ENCODE results near the gene TP73. TPM values are rescaled to one million over a fixed set of nuclear protein-coding genes. Genes with fewer than 3 reads are reported as not detected.
"Not testable (repeated sequence)": the region's sequence is repeated elsewhere in the genome, so short reads cannot be mapped to it uniquely, and the experiment has no call there.

TP73 gene
- total RNA-seq, 1 donor from 2014 or later: not detected

- Histone ChIP-seq H3K36me3 (peaks cover 2 to 5% of the 10 kb centered on the region in 2 donors), H3K4me1 (peaks cover 0 to 6% of the 10 kb centered on the region in 2 donors), H3K9me3 (no peaks in the 10 kb centered on the region), H3K27ac (no peak overlapping the region), H3K4me3 (peak overlapping the region in 1 of 2 donors; percentile 76), H3K27me3 (no peaks in the 10 kb centered on the region)
- intact Hi-C loops (cut with DNase I): no loop called here
- TF ChIP-seq CTCF (IDR thresholded peaks at IDR 0.05): no peak
- DNase-seq (ENCODE audit: low spot score in 2 of 2): no peak
Measured at GRCh38 chr1:3747903-3748302, 95.6 kb downstream of the TP73 start.

GRCh38 chr1:3748316-3748900, 96.1 kb downstream of the TP73 start:
- intact Hi-C loops (cut with DNase I); DNase-seq (ENCODE audit: low spot score in 2 of 2); H3K9me3 ChIP-seq; H3K27ac ChIP-seq; H3K4me1 ChIP-seq; H3K36me3 ChIP-seq; H3K4me3 ChIP-seq; H3K27me3 ChIP-seq: not testable (repeated sequence)

GRCh38 chr1:3749512-3749911, 97.2 kb downstream of the TP73 start:
- no peak overlapping the region for H3K27ac ChIP-seq
- no peak for DNase-seq (ENCODE audit: low spot score in 2 of 2)
- H3K4me1 ChIP-seq: peaks cover 0 to 6% of the 10 kb centered on the region in 2 donors
- no peaks in the 10 kb centered on the region for H3K9me3 ChIP-seq
- no peak overlapping the region for H3K4me3 ChIP-seq
- H3K36me3 ChIP-seq: peaks cover 0 to 2% of the 10 kb centered on the region in 2 donors
- intact Hi-C loops (cut with DNase I): no loop called here
- no peaks in the 10 kb centered on the region for H3K27me3 ChIP-seq
- no peak for TF ChIP-seq CTCF (IDR thresholded peaks at IDR 0.05)

- H3K4me1 ChIP-seq: peaks cover 0 to 6% of the 10 kb centered on the region in 2 donors
- DNase-seq (ENCODE audit: low spot score in 2 of 2): no peak
- no peak overlapping the region for H3K4me3 ChIP-seq
- H3K36me3 ChIP-seq: no peaks in the 10 kb centered on the region
- no peaks in the 10 kb centered on the region for H3K27me3 ChIP-seq
- no peak for TF ChIP-seq CTCF (IDR thresholded peaks at IDR 0.05)
- H3K27ac ChIP-seq: no peak overlapping the region
- intact Hi-C loops (cut with DNase I): no loop called here
- no peaks in the 10 kb centered on the region for H3K9me3 ChIP-seq
Measured at GRCh38 chr1:3750741-3751140, 98.4 kb downstream of the TP73 start.

GRCh38 chr1:3752400-3752945, 100.2 kb downstream of the TP73 start, which contains the start of gene CCDC27:
Gene CCDC27 (plus strand): TSS chr1:3752450. CDS start chr1:3752482, 32 bp downstream.
- TF ChIP-seq CTCF (IDR thresholded peaks at IDR 0.05): no peak
- no peaks in the 10 kb centered on the region for H3K9me3 ChIP-seq
- H3K36me3 ChIP-seq: no peaks in the 10 kb centered on the region
- no peak for DNase-seq (ENCODE audit: low spot score in 2 of 2)
- intact Hi-C loops (cut with DNase I): no loop called here
- no peaks in the 10 kb centered on the region for H3K27me3 ChIP-seq
- no peak within 1 kb of the TSS for H3K27ac ChIP-seq
- H3K4me3 ChIP-seq: no peak within 1 kb of the TSS
- peaks cover 0 to 6% of the 10 kb centered on the region in 2 donors for H3K4me1 ChIP-seq

GRCh38 chr1:3753656-3754454, 101.5 kb downstream of the TP73 start:
- intact Hi-C loops (cut with DNase I): no loop called here
- Histone ChIP-seq H3K27me3 (no peaks in the 10 kb centered on the region), H3K4me3 (no peak overlapping the region), H3K27ac (no peak overlapping the region), H3K36me3 (no peaks in the 10 kb centered on the region), H3K9me3 (no peaks in the 10 kb centered on the region), H3K4me1 (no peaks in the 10 kb centered on the region)
- TF ChIP-seq CTCF (IDR thresholded peaks at IDR 0.05): no peak
- DNase-seq (ENCODE audit: low spot score in 2 of 2): no peak

All from ascending aorta (tissue), 2 donors.